Activated CD4-positive, alpha-beta memory T cell treated with anti-CD3 and anti-CD28 coated beads, Interleukin-2, amount 10 ng/mL, durations not matched to agents 7 days and 5 days (primary cell): Measurements from ENCODE around the gene NEDD4L. TPM values are rescaled to one million over a fixed set of nuclear protein-coding genes. Genes with fewer than 3 reads are reported as not detected.
"Not testable (repeated sequence)": the region's sequence is repeated elsewhere in the genome, so short reads cannot be mapped to it uniquely, and the experiment has no call there.

ENCODE experiments used
- CTCF ChIA-PET: fragments of 350-600 bp; sonication (Branson Sonifier 250); formaldehyde crosslinking; loops from one replicate; lab custom pipeline; 2021; ENCODE audit warnings: antibody characterized with exemption, inconsistent platforms; lab: Charles Lee
- POLR2A ChIA-PET: fragments of 350-600 bp; sonication (Branson Sonifier 250); formaldehyde crosslinking; loops from one replicate; lab custom pipeline; 2021; ENCODE audit warnings: antibody characterized with exemption; lab: Charles Lee
- DNase-seq: peaks from one replicate; pipeline ENCODE4 v3.0.0-alpha.2; 2020
- H3K27ac Mint-ChIP-seq: one replicate; pipeline ENCODE4 v1.8.0; 2021; ENCODE audit warnings: mild to moderate bottlenecking, mixed read lengths
- H3K27me3 Mint-ChIP-seq: one replicate; pipeline ENCODE4 v1.8.0; 2021; ENCODE audit warnings: mixed read lengths
- H3K36me3 Mint-ChIP-seq: one replicate; pipeline ENCODE4 v1.8.0; 2021; ENCODE audit warnings: low read depth, mixed read lengths
- H3K4me1 Mint-ChIP-seq: one replicate; pipeline ENCODE4 v1.8.0; 2021; ENCODE audit warnings: mixed read lengths
- H3K4me3 Mint-ChIP-seq: one replicate; pipeline ENCODE4 v1.8.0; 2021; ENCODE audit warnings: mild to moderate bottlenecking, mixed read lengths
- H3K9me3 Mint-ChIP-seq: one replicate; pipeline ENCODE4 v1.8.0; 2021; ENCODE audit warnings: mixed read lengths
- total RNA-seq, 2 experiments: library from RNA; stranded (reverse); gene quantifications; one replicate each; pipeline ENCODE4 v1.2.3, GENCODE V29; 2021

NEDD4L gene
- total RNA-seq, 2 experiments from 2014 or later, result 4.6 to 5.8 TPM

DNA sequence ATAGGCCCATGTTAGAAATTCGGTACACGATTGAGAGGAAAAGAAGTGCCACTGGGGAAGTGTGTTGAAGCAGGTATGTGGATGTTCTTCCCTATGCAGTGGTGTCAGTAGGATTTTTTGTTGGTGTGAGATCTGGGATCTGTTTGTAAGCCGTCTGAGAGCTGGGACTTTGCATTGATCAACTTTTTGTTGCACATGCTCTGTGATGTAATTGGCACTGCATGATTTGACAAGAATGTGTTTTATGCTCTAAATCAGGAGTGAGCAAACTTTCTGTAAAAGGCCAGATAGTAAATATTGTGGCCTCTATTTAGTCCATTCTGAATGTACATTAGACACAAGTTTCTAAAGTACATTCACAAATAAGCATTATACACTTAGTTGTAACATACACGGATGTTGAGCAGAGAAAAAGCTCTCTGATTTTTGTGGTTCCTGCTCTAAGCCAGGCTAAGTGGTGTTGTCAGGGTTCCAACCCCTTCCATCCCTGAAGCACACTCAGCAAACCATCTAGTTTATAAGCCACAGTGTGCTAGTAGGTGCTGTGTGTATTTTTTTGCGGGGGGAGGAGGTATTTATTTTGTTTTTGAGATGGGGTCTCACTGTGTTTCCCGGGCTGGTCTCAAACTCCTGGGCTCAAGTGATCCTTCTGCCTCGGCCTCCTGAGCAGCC is 235.6 kb downstream of the NEDD4L start:
- no peaks in the 10 kb centered on the region for H3K4me1 Mint-ChIP-seq
- peaks cover 3% of the 10 kb centered on the region for H3K27me3 Mint-ChIP-seq
- no peaks in the 10 kb centered on the region for H3K36me3 Mint-ChIP-seq
- H3K4me3 Mint-ChIP-seq, result no peak overlapping the region
- ChIA-PET POLR2A (no interaction called here), CTCF (no interaction called here)
- H3K9me3 Mint-ChIP-seq, result no peaks in the 10 kb centered on the region
- H3K27ac Mint-ChIP-seq, result no peak overlapping the region
- DNase-seq, result no peak

DNA sequence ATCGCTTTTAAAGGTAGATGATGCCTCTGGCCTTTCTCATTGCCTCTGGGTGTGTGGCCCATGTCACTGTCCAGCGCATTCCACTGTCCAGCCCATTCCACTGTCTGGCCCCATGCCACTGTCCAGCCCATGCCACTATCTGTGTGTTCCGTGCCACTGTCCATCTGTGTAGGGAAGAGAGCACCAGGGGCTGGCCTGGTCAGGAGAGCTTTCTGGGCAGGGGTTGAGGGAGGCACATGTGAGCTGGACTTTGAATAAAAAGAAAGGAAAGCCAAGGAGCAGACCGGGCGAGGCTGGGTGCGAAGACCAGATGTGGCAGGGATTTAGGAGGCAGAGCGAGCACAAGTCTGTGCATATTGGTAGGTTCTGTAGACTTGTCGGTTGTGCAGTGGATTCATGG is 236.2 kb downstream of the NEDD4L start:
- Mint-ChIP-seq H3K27me3 (peaks cover 6% of the 10 kb centered on the region), H3K4me1 (no peaks in the 10 kb centered on the region), H3K4me3 (no peak overlapping the region), H3K9me3 (no peaks in the 10 kb centered on the region), H3K27ac (no peak overlapping the region), H3K36me3 (no peaks in the 10 kb centered on the region)
- POLR2A ChIA-PET, result no interaction called here
- CTCF ChIA-PET, result no interaction called here
- DNase-seq, result no peak

DNA sequence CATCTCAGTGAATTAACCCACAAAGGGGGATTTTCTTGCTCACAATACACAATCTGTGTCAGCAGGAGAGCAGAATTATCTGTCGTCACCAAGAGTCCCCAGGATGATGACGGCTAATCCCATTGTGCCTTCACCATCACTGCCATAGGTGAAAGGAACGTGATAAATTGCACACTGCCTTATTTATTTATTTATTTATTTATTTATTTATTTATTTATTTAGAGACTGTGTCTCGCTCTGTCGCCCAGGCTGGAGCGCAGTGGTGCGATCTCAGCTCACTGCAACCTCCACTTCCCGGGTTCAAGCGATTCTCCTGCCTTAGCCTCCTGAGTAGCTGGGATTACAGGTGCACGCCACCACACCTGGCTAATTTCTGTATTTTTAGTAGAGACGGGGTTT is 238.8 kb downstream of the NEDD4L start:
- H3K9me3 Mint-ChIP-seq, H3K4me1 Mint-ChIP-seq, H3K36me3 Mint-ChIP-seq, H3K4me3 Mint-ChIP-seq, POLR2A ChIA-PET, H3K27ac Mint-ChIP-seq, DNase-seq, H3K27me3 Mint-ChIP-seq, CTCF ChIA-PET: not testable (repeated sequence)

DNA sequence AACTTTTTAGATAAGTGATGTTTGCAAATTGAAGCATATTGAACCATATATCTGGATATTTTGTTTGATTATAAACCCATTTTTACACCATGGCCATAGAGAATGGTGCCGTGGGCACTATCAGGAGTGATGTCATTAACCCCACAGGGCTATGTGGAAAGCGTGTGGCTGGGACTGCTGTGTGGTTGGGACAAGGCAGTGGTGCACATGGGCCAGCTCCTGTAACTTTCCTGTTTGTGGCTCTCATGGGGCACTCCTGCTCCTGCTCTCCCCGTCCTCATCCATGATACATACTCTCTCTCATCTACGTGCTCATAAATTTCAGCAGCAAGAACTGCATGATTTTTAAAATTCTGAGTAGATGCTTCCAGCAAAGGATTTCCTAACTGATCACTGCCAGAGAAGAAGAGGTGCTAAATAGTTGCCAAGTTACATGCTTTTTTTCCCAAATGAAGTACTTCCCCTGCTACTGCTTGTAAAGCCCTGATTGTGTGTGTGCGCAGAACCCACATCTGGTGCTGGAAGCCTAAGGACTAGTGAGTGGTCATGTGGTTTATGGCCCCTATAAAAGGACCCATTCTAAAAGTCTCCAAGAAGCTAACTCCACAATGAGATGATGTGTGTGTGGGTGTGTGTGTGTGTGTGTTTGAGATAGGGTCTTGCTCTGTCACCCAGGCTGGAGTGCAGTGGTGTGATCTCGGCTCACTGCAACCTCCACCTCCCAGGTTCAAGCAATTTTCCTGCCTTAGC is 240.8 kb downstream of the NEDD4L start:
- Mint-ChIP-seq H3K36me3 (no peaks in the 10 kb centered on the region), H3K27me3 (peaks cover 10% of the 10 kb centered on the region), H3K27ac (no peak overlapping the region), H3K4me1 (peaks cover 5% of the 10 kb centered on the region), H3K4me3 (no peak overlapping the region), H3K9me3 (no peaks in the 10 kb centered on the region)
- POLR2A ChIA-PET, result no interaction called here
- CTCF ChIA-PET, result no interaction called here
- no peak for DNase-seq

DNA sequence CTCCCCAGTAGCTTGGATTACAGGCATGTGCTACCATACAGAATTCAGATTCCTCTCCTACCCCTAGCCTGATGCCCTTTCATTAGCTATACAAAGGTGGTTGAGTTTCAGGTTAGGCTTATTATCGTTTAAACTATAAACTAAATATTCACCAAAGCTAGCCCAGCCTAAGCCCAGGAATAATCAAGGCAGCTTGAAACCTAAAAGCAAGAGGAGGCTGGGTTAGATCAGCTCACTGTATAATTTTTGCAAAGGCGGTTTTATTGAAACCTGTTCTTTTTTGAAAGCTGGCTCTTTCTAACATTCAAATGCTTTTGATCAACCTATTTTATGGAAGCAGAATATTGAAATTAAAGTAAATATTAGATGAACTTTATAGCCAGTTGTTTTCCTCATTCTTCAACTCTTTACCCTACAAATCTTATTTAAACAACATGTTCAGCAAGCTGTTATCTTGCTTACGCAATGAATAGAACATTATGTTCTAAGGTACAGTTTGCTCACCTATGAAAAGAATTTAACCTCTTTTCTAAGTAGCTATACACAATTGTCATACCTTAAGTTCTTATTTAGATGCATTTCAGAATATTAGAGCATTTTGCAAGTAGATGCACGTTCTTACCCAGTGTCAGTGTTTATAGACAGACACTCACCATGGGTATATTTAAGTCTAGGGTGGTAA is 241.6 kb downstream of the NEDD4L start:
- POLR2A ChIA-PET, result no interaction called here
- H3K27me3 Mint-ChIP-seq, result peaks cover 10% of the 10 kb centered on the region
- no peak for DNase-seq
- H3K9me3 Mint-ChIP-seq, result no peaks in the 10 kb centered on the region
- H3K4me3 Mint-ChIP-seq, result no peak overlapping the region
- CTCF ChIA-PET, result no interaction called here
- H3K36me3 Mint-ChIP-seq, result no peaks in the 10 kb centered on the region
- H3K27ac Mint-ChIP-seq, result no peak overlapping the region
- H3K4me1 Mint-ChIP-seq, result peaks cover 5% of the 10 kb centered on the region

DNA sequence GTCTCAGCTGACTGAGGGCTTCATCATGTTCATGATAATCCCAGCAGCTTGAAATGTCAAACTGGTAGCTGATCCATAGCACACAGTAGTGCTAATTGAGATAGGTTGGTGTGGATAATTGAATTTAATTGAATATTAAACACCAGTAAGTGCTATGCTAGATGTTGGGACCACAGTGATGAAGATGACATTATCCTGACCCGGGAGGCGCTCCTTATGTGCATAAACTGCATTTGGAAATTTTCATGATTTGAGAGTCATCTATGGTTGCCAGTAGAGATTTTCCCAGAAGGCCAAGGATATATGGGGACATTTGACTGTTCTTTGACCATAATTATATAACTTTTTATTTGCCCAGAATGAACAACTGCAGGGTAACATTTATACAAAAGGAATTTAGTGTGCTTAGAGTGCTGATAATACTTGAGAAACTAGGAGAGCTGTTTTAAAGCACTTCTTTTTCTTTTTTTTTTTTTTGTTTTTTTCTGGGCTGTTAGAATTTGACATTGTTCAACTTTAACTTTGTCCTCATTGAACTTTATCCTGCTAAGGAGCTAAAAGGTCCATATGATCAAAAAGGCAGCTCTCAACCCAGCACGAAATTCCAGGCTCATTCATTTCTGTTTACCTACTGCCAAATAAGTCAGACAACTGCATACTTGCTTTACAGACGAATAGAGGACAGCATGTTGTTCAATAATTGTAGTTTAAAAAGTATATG is 242.8 kb downstream of the NEDD4L start:
- Mint-ChIP-seq H3K27me3 (peaks cover 10% of the 10 kb centered on the region), H3K4me3 (no peak overlapping the region), H3K36me3 (no peaks in the 10 kb centered on the region), H3K27ac (no peak overlapping the region), H3K9me3 (no peaks in the 10 kb centered on the region), H3K4me1 (peaks cover 5% of the 10 kb centered on the region)
- DNase-seq, result no peak
- ChIA-PET CTCF (no interaction called here), POLR2A (no interaction called here)

DNA sequence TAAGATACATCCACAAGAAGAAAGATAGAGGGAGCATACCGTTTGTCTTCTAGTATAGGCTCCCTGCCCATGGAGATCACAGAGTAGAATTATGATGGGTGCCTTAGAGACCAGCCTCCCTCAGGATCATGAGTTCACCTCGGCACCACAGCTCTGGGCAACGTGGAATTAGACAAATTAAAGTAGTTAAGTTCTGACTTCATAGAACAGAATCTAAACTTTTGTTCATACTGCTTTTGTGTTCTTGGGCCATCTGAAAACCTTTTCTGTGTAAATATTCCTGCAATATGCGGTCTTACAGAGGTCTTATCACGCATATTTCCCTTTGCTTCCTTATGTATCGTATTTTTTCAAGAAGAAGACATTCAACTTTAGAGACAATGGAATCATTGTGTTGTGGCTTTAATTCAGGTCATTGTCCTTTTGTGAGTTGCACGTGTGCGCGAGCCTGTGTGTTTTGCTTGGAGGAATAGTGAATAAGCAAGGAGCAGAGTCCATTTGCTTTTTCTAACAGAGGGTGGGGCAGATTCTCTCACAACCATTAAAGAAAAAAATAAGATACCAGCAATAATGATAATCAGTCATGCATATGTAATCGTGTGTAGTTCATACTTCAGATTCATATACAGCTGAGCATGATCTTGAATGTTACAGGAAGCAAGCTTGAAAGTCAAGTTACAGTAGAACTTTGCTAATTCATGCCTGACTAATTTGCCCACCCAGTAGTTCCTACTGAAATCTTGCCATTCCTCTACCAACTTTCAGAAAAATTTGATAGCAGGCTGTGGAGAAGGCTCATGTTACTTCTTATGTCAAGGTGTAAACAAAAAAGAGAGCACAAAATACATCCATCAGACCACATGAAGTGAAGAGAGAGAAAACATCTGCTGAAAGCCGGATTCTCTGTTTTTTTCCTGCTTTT is 243.6 kb downstream of the NEDD4L start:
- H3K36me3 Mint-ChIP-seq, result no peaks in the 10 kb centered on the region
- peaks cover 12% of the 10 kb centered on the region for H3K27me3 Mint-ChIP-seq
- H3K4me1 Mint-ChIP-seq, result peaks cover 5% of the 10 kb centered on the region
- no peak overlapping the region for H3K4me3 Mint-ChIP-seq
- ChIA-PET CTCF (no interaction called here), POLR2A (no interaction called here)
- H3K27ac Mint-ChIP-seq, result no peak overlapping the region
- no peaks in the 10 kb centered on the region for H3K9me3 Mint-ChIP-seq
- DNase-seq, result no peak

DNA sequence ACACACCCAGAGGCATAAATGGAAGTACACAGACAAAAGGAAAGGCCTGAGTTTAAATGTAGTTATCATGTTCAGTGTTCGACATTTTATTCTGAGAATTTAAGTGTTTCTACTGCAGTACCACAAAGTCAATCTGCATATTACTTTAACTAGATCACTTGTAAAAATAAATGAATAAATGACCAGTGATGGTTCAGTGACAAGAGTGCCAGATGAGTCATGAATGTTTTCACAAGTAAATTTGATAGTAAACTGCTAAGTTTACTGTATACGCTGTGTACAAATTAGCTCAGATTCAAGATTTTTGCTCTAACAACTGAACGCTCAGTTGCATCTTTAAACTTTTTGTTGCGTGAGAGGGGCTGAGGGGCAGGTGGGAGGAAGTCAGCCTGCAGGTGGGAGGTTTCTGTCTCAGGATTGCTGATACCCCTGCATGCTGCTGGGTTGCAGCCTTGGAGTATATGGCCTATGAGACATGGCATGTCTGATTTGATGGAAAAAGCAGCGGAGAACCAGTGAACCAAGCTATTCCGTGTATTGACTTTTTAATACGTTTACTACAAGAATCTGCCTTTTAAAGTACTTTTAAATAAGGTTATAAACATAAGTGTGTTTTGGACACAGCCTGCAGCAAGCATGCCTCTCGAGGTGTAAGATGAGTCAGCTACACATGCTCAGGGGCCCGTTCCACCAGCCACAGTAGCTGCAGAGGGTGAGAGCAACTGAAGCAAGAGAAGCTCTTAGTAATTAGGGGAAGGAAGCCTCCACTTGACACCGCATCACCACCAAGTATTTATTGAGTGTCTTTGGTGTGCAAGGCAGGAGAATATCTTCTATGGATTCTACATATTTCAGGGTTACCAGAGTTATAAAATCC is 245.1 kb downstream of the NEDD4L start:
- Mint-ChIP-seq H3K9me3 (no peaks in the 10 kb centered on the region), H3K36me3 (no peaks in the 10 kb centered on the region), H3K27me3 (peaks cover 11% of the 10 kb centered on the region), H3K4me3 (no peak overlapping the region), H3K27ac (no peak overlapping the region), H3K4me1 (peaks cover 5% of the 10 kb centered on the region)
- ChIA-PET POLR2A (no interaction called here), CTCF (interaction anchor here (1.1 kb wide), 1 partner anchor 33 kb away, joined by 3 read pairs; no protein-coding TSS in a partner anchor)
- DNase-seq, result no peak

DNA sequence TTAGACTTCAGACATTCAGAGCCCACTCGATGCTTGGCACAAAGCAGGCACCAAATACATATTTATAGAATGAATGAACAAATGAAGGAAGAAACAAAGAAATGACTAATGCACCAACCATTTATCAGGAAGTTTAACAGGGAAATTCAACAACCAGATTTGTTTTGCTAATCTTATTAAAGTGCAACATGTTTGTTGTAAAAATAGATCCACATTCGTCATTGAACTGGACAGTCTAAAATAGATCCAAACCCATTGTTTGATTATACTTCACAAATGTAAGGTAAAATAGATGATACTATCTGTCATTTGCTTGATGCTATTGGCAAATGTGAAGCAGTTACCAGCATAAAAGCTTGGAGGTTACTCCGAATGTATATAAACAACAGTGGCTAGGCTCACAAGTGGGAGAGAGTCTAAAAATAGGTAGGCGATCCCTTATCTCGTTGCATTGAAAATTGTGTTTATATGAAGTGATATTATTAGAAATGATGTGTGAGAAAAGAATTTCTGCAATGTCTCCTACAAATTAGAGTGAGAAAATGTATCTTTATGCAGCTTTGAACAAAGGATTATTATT is 246.2 kb downstream of the NEDD4L start:
- Mint-ChIP-seq H3K9me3 (no peaks in the 10 kb centered on the region), H3K4me3 (no peak overlapping the region), H3K27ac (no peak overlapping the region), H3K27me3 (peaks cover 5% of the 10 kb centered on the region), H3K4me1 (peaks cover 5% of the 10 kb centered on the region), H3K36me3 (no peaks in the 10 kb centered on the region)
- ChIA-PET POLR2A (no interaction called here), CTCF (no interaction called here)
- no peak for DNase-seq

DNA sequence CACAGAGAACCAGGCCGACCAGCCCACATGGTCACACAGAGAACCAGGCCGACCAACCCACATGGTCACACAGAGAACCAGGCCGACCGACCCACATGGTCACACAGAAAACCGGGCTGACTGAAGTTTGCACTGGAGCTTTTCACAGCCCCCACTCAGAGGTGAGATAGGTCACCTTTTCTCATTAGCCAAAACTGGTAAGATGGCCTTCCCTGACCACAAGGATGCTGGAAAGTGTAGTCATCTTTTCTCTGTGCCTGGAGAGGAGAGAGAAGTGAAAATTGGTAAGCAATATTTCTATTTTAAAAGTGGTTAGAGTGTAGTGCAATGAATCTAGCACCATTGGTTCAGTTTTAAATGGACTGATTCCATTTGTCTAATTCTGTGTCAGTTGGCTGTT is 247.1 kb downstream of the NEDD4L start:
- no peak overlapping the region for H3K4me3 Mint-ChIP-seq
- H3K4me1 Mint-ChIP-seq, result peaks cover 5% of the 10 kb centered on the region
- H3K36me3 Mint-ChIP-seq, result no peaks in the 10 kb centered on the region
- DNase-seq, result no peak
- ChIA-PET POLR2A (no interaction called here), CTCF (no interaction called here)
- H3K27ac Mint-ChIP-seq, result no peak overlapping the region
- peaks cover 9% of the 10 kb centered on the region for H3K27me3 Mint-ChIP-seq
- H3K9me3 Mint-ChIP-seq, result no peaks in the 10 kb centered on the region

DNA sequence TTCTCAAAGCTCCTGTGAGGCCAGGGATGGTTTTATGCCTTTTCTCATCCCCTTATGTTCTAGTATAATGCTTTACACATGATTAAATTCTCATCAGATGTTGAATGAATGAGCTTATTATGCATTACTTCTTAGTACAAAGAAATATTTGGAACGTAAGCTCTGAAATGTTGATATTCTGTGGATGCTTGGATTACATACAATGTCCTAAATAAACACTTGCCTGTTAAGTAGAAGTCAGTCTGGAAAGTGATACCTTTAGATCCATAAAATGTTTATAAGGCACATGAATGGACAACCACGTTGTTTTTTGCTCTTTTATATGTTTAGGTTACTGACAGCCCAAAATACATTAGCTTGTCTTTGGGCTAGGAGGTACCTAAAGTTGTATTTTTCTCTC is 248.6 kb downstream of the NEDD4L start:
- POLR2A ChIA-PET, result no interaction called here

More for the DNA sequence above, 248.6 kb downstream of the NEDD4L start:
- CTCF ChIA-PET, result interaction anchor here (0.8 kb wide), 1 partner anchor 29 kb away, joined by 3 read pairs; no protein-coding TSS in a partner anchor
- H3K27me3 Mint-ChIP-seq, result peaks cover 7% of the 10 kb centered on the region
- no peak for DNase-seq
- peaks cover 12% of the 10 kb centered on the region for H3K4me1 Mint-ChIP-seq
- no peak overlapping the region for H3K4me3 Mint-ChIP-seq
- no peaks in the 10 kb centered on the region for H3K9me3 Mint-ChIP-seq
- no peak overlapping the region for H3K27ac Mint-ChIP-seq
- no peaks in the 10 kb centered on the region for H3K36me3 Mint-ChIP-seq
